Upper lobe of left lung (tissue), 6 donors: ENCODE measurements around the gene CTDP1. TPM values are rescaled to one million over a fixed set of nuclear protein-coding genes. Genes with fewer than 3 reads are reported as not detected.

ENCODE experiments used
- ATAC-seq, 2 donors: fragments of 200-7000 bp; cut with Tn5 transposase; one replicate each; pipeline ENCODE4 v1.9.1; 2022; ENCODE audit warnings: mild to moderate bottlenecking in 2 of 2, moderate library complexity in 2 of 2; ENCODE audit not compliant: low FRiP score in 2 of 2
- DNase-seq, 2 donors: peaks; one replicate each; pipeline ENCODE4 v3.0.0-alpha.2; 2019 to 2020
- H3K27ac ChIP-seq, 4 donors: fragments of 200-600 bp; sonication (generic); one replicate each; pipeline ENCODE4 v1.5.1; 2016 to 2019
- H3K27me3 ChIP-seq, 4 donors: fragments of 200-600 bp; sonication (generic); one replicate each; pipeline ENCODE4 v1.5.1; 2017 to 2019
- H3K36me3 ChIP-seq, 4 donors: fragments of 200-600 bp; sonication (generic); one replicate each; pipeline ENCODE4 v1.5.1; 2016 to 2019
- H3K4me1 ChIP-seq, 4 donors: fragments of 200-600 bp; sonication (generic); one replicate each; pipeline ENCODE4 v1.5.1; 2018 to 2019
- H3K4me3 ChIP-seq, 4 donors: fragments of 200-600 bp; sonication (generic); one replicate each; pipeline ENCODE4 v1.5.1; 2017 to 2019; ENCODE audit warnings: mild to moderate bottlenecking in 2 of 4, moderate library complexity in 1 of 4
- H3K9me3 ChIP-seq, 4 donors: fragments of 200-600 bp; sonication (generic); one replicate each; pipeline ENCODE4 v1.5.1; 2018 to 2019
- EP300 ChIP-seq, 4 donors: sonication (generic); formaldehyde crosslinking; IDR thresholded peaks; one replicate each; pipeline ENCODE4 v1.5.1; 2017; ENCODE audit warnings: antibody characterized with exemption in 4 of 4, control low read depth in 2 of 4
- POLR2A ChIP-seq, 4 donors: fragments of 450-650 bp; IDR thresholded peaks; one replicate each; pipeline ENCODE4 v1.5.1; 2016 to 2017; ENCODE audit warnings: antibody characterized with exemption in 4 of 4, mild to moderate bottlenecking in 2 of 4
- POLR2AphosphoS5 ChIP-seq, 2 donors: sonication (generic); formaldehyde crosslinking; IDR thresholded peaks; one replicate each; pipeline ENCODE4 v1.5.1; 2017; ENCODE audit warnings: antibody characterized with exemption in 2 of 2
- WGBS, 2 donors: methylation state at CpG; one replicate each; pipeline ENCODE4 v1.1.5; 2017 to 2018; 5-methylcytosine and 5-hydroxymethylcytosine counted together
- total RNA-seq, 6 donors: library from RNA; depleted of rRNA in 4 of 6; stranded (reverse); fragments of >200 nt in 4 of 6; gene quantifications; one replicate each; pipeline versions ENCODE4 v1.1.0 to v1.2.1, GENCODE V29; 2016 to 2021
- TF ChIP-seq, protein P1 (sequence below), 6 experiments: fragments of 450-650 bp in 4 of 6; fragments of 200-600 bp in 2 of 6; sonication (generic) in 2 of 6; IDR thresholded peaks; one replicate each; pipeline ENCODE4 v1.5.1; 2016 to 2019; ENCODE audit warnings: antibody characterized with exemption in 6 of 6
- donor health status: DM: no; HTN: no; CAD: no; lungs with moderate emphysema.
- donor health status: DM: no; HTN: yes; CAD: no; lungs with severe emphysema.

CTDP1 gene
- total RNA-seq, 6 donors from 2014 or later = 21.3 to 44.7 (median 29.7) TPM

DNA sequence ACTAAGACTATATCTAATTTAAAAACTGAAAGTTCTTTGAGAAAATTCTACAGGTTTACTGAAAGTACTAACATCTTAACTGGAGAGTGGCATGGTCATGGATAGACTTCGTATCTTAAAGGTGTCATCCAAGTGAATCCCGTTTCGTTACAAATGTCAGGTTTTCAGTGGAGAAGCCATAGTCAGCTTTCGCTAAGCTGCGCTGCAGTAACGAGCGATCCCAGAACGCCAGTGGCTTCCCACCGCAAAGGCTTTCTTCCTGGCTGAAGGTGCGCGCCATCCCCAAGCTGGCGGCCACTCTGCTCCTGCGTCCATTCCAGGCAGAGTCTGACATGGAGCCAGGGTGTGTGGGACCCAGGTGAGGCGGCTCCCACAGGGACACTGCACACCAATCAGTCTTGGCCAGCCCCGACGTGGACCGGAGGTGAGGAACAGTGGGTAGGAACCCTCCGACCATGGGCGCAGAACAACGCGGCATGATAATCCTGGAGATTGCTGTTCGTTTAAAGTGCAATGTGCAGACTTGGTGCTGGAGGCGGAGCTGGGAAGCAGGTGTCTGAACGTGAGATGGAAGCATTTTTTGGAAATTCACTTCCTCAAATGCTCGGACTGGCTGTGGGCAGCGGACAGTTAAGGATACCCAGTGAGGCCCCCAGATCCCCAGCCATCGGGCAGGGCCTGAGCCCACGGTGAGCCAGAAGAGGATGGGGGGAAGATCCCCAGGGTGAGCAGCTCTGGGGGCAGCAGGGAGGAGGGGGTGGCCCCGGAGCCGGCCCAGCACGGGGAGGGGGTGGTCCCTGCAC lies 90.3 kb downstream of the CTDP1 start:
- Histone ChIP-seq H3K4me3 (no peak overlapping the region), H3K9me3 (peaks cover 0 to 6% (median 0%) of the 10 kb centered on the region in 4 donors), H3K27me3 (no peaks in the 10 kb centered on the region), H3K4me1 (no peaks in the 10 kb centered on the region), H3K36me3 (no peaks in the 10 kb centered on the region), H3K27ac (no peak overlapping the region)
- 78 to 86% methylated on average over 23 to 30 of the region's 31 CpGs for WGBS, 2 donors
- peak in 1 of 2 donors; percentile 14 for DNase-seq
- TF ChIP-seq POLR2AphosphoS5 (IDR thresholded peaks at IDR 0.05) (no peak), EP300 (IDR thresholded peaks at IDR 0.05) (no peak), POLR2A (IDR thresholded peaks at IDR 0.05) (no peak)
- TF ChIP-seq, protein P1, sequence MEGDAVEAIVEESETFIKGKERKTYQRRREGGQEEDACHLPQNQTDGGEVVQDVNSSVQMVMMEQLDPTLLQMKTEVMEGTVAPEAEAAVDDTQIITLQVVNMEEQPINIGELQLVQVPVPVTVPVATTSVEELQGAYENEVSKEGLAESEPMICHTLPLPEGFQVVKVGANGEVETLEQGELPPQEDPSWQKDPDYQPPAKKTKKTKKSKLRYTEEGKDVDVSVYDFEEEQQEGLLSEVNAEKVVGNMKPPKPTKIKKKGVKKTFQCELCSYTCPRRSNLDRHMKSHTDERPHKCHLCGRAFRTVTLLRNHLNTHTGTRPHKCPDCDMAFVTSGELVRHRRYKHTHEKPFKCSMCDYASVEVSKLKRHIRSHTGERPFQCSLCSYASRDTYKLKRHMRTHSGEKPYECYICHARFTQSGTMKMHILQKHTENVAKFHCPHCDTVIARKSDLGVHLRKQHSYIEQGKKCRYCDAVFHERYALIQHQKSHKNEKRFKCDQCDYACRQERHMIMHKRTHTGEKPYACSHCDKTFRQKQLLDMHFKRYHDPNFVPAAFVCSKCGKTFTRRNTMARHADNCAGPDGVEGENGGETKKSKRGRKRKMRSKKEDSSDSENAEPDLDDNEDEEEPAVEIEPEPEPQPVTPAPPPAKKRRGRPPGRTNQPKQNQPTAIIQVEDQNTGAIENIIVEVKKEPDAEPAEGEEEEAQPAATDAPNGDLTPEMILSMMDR (IDR thresholded peaks at IDR 0.05) = no peak
- peak in 1 of 2 donors; percentile 9 for ATAC-seq

DNA sequence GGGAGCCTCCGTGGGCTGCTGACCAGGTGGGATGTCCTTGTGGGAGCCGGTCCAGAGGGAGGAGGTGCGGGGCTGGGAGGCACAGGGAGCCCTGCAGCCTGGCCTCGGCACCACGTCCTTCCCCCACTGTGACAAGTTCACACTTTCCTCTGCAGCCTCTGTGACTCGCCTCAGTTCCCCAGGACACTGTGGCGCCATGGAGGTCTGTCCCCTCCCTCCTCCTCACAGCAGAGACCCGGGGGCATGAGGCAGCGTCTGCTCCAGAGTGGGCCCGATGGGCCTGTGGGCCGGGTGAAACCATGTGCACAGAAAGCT lies 90.9 kb downstream of the CTDP1 start:
- Histone ChIP-seq H3K36me3 (no peaks in the 10 kb centered on the region), H3K27ac (no peak overlapping the region), H3K27me3 (no peaks in the 10 kb centered on the region), H3K9me3 (peaks cover 0 to 6% (median 0%) of the 10 kb centered on the region in 4 donors), H3K4me1 (no peaks in the 10 kb centered on the region), H3K4me3 (no peak overlapping the region)
- DNase-seq (peak in 1 of 2 donors; percentile 5), ATAC-seq (peak in 1 of 2 donors; percentile 12)
- TF ChIP-seq POLR2AphosphoS5 (IDR thresholded peaks at IDR 0.05) (no peak), POLR2A (IDR thresholded peaks at IDR 0.05) (no peak), EP300 (IDR thresholded peaks at IDR 0.05) (no peak)
- TF ChIP-seq, protein P1 (IDR thresholded peaks at IDR 0.05) = no peak
- WGBS, 2 donors = 53 to 66% methylated on average over 4 to 11 of the region's 11 CpGs

DNA sequence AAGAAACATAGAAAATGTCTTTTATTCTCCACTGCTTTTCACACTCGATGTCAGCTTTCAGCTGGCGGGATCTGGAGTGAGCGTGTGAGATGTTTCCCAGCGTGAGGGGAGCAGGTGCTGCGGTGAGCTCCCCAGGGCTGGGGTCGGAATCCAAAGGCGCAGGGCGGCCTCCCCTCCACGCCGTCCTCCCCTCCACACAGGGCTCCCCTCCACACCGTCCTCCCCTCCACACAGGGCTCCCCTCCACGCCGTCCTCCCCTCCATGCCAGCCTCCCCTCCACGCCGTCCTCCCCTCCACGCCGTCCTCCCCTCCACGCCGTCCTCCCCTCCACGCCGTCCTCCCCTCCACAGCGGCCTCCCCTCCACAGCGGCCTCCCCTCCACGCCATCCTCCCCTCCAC lies 91.2 kb downstream of the CTDP1 start:
- WGBS, 2 donors = 83 to 88% methylated on average over 12 to 14 of the region's 24 CpGs
- Histone ChIP-seq H3K9me3 (peaks cover 0 to 6% (median 0%) of the 10 kb centered on the region in 4 donors), H3K27me3 (no peaks in the 10 kb centered on the region), H3K4me3 (no peak overlapping the region), H3K27ac (no peak overlapping the region), H3K36me3 (no peaks in the 10 kb centered on the region), H3K4me1 (no peaks in the 10 kb centered on the region)
- ATAC-seq = no peak
- TF ChIP-seq EP300 (IDR thresholded peaks at IDR 0.05) (no peak), POLR2A (IDR thresholded peaks at IDR 0.05) (no peak), POLR2AphosphoS5 (IDR thresholded peaks at IDR 0.05) (no peak)
- TF ChIP-seq, protein P1 (IDR thresholded peaks at IDR 0.05) = no peak
- peak in 1 of 2 donors; percentile 17 for DNase-seq

DNA sequence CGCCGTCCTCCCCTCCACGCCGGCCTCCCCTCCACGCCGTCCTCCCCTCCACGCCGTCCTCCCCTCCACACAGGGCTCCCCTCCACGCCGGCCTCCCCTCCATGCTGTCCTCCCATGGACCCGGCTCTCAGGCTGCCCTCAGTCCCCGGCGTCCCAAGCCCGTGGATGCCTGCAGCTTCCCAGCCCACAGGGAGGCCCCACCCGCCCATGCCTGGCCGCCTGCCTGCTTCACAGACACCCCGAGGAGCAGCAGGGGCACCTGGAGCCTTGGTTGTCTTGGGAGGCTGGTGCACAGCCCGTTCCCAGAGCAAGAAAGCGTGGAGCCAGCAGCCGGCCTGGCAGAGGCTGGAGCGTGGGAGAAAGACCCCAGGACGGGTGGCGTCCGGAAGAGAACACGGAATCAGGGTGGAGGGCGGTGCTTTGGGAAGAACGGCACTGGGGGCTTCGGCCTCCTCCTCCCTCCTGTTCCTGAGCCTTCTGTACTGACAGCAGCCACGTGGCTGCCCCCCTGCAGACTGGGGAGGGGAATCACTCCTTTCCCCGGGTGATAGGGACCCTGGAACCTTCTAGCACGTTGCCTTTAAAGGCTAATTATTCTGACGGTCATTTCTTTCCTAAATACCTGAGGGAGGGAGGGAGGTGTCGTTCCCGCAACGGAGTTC lies 92.0 kb downstream of the CTDP1 start:
- Histone ChIP-seq H3K36me3 (no peaks in the 10 kb centered on the region), H3K4me1 (no peaks in the 10 kb centered on the region), H3K9me3 (peaks cover 0 to 6% (median 0%) of the 10 kb centered on the region in 4 donors), H3K27me3 (no peaks in the 10 kb centered on the region), H3K27ac (no peak overlapping the region), H3K4me3 (no peak overlapping the region)
- TF ChIP-seq POLR2AphosphoS5 (IDR thresholded peaks at IDR 0.05) = no peak
- no peak for TF ChIP-seq EP300 (IDR thresholded peaks at IDR 0.05)
- TF ChIP-seq POLR2A (IDR thresholded peaks at IDR 0.05) = no peak
- 70 to 77% methylated on average over 27 to 28 of the region's 35 CpGs for WGBS, 2 donors
- ATAC-seq (no peak), DNase-seq (peak in 1 of 2 donors; percentile 7)

DNA sequence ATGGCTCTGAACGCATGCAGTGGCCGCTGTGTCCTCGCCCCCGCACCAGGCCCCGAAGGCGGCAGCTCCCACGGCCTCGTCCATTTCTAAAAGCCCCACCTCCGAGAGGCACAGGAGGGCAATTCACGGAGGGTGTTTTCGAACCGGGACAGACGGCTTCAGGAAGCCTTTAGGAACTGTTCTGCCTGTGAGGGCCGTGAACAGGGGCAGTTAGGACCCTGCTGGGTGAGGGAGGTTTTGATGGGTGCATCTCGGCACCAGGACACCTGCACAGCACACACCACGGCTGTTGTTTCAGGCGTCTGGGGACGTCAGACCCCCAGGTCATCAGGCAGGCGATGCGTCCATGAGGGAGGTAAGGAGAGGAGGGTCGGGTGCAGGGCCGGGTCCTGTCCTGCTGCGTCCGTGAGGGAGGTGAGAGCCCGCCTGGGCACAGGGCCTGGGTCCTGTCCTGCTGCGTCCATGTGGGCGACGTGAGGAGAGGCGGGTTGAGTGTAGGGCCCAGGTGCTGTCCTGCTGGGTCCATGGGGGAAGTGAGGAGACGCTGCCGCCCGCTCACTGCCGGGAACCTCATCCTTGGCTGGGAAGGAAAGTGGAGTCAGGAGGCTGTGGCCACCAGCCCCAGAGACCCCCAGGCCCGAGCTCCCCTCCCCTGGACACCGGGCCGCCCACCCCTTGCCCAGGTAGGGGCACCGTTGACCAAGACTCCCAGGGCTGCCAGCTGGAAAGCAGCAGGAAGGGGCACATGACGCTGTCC lies 92.7 kb downstream of the CTDP1 start:
- Histone ChIP-seq H3K9me3 (peaks cover 0 to 6% (median 0%) of the 10 kb centered on the region in 4 donors), H3K4me1 (no peaks in the 10 kb centered on the region), H3K36me3 (no peaks in the 10 kb centered on the region), H3K4me3 (no peak overlapping the region), H3K27me3 (no peaks in the 10 kb centered on the region), H3K27ac (no peak overlapping the region)
- DNase-seq (peak in 1 of 2 donors; percentile 18), ATAC-seq (no peak)
- WGBS, 2 donors = 74 to 75% methylated on average over 20 to 38 of the region's 38 CpGs
- TF ChIP-seq EP300 (IDR thresholded peaks at IDR 0.05) (no peak), POLR2AphosphoS5 (IDR thresholded peaks at IDR 0.05) (no peak), POLR2A (IDR thresholded peaks at IDR 0.05) (no peak)
- TF ChIP-seq, protein P1 (IDR thresholded peaks at IDR 0.05) = no peak
